Endothelial cell of coronary artery (primary cell): ENCODE measurements around the gene OR52N2. TPM values are rescaled to one million over a fixed set of nuclear protein-coding genes. Genes with fewer than 3 reads are reported as not detected.

Source experiments
- total RNA-seq: library from RNA; depleted of rRNA; stranded (reverse); fragments of >200 nt; gene quantifications from 2 replicates; pipeline ENCODE4 v1.2.3, GENCODE V29; 2014

Gene OR52N2
- total RNA-seq, result not detected in 2 replicates

GRCh38 chr11:5808500-5809121 lies at the start of gene OR52N2:
TSS of gene OR52N2 (plus strand) at chr11:5808924. CDS start at chr11:5820336, 11,412 bp downstream.

GRCh38 chr11:5783255-5783654 lies 25.5 kb upstream of the OR52N2 start, which contains the start of gene OR52N5:
TSS of gene OR52N5 (minus strand) at chr11:5783355. CDS start at chr11:5778634, 4,721 bp downstream.

GRCh38 chr11:5791165-5791564 lies 17.6 kb upstream of the OR52N2 start, which contains the start of gene OR52N1:
TSS of gene OR52N1 (minus strand) at chr11:5791265. CDS start at chr11:5788816, 2,449 bp downstream.

GRCh38 chr11:5841797-5842196 lies 33.1 kb downstream of the OR52N2 start, which contains the start of gene OR52E6:
TSS of gene OR52E6 (minus strand) at chr11:5841897. CDS start at chr11:5841897, 0 bp downstream.

GRCh38 chr11:5857590-5857989 lies 48.9 kb downstream of the OR52N2 start, which contains the start of gene OR52E8:
TSS of gene OR52E8 (minus strand) at chr11:5857690. CDS start at chr11:5857690, 0 bp downstream.

Other genes starting within 250 kb of the OR52N2 start
- not detected in 2 replicates for gene OR52B6, start 228.0 kb upstream of the OR52N2 start, total RNA-seq
- gene TRIM6, start 212.3 kb upstream of the OR52N2 start, total RNA-seq, result 0.81 and 1.2 TPM in 2 replicates
- gene TRIM34, start 183.9 kb upstream of the OR52N2 start, total RNA-seq, result 7.8 and 14.8 TPM in 2 replicates
- gene TRIM5, start 123.8 kb upstream of the OR52N2 start, total RNA-seq, result 57.2 and 79.3 TPM in 2 replicates
- gene TRIM22, start 119.1 kb upstream of the OR52N2 start, total RNA-seq, result 107 and 112 TPM in 2 replicates
- not detected in 2 replicates for gene OR56B1, start 72.5 kb upstream of the OR52N2 start, total RNA-seq
- gene OR52N4, start 54.7 kb upstream of the OR52N2 start, total RNA-seq, result not detected in 2 replicates
- not detected in 2 replicates for gene OR52N5, start 25.6 kb upstream of the OR52N2 start, total RNA-seq
- gene OR52N1, start 17.7 kb upstream of the OR52N2 start, total RNA-seq, result not detected in 2 replicates
- gene OR52E6, start 33.0 kb downstream of the OR52N2 start, total RNA-seq, result not detected in 2 replicates
- gene OR52E8, start 48.8 kb downstream of the OR52N2 start, total RNA-seq, result not detected in 2 replicates
- not detected in 2 replicates for gene OR52E4, start 71.7 kb downstream of the OR52N2 start, total RNA-seq
- gene OR52E5, start 84.3 kb downstream of the OR52N2 start, total RNA-seq, result not detected in 2 replicates
- not detected in 2 replicates for gene OR56A3, start 133.3 kb downstream of the OR52N2 start, total RNA-seq
- gene OR56A5, start 159.6 kb downstream of the OR52N2 start, total RNA-seq, result not detected in 2 replicates
- gene OR52L1, start 178.1 kb downstream of the OR52N2 start, total RNA-seq, result not detected in 2 replicates
- gene OR56A4, start 198.0 kb downstream of the OR52N2 start, total RNA-seq, result not detected in 2 replicates
- gene OR56A1, start 221.8 kb downstream of the OR52N2 start, total RNA-seq, result 0.19 TPM in 1 of 2 replicates, not detected in the other